Measurements from ENCODE around the gene USP1. TPM values are rescaled to one million over a fixed set of nuclear protein-coding genes. Genes with fewer than 3 reads are reported as not detected.

The USP1 gene
- total RNA-seq, 1 donor from 2014 or later, result 43.2 TPM

DNA sequence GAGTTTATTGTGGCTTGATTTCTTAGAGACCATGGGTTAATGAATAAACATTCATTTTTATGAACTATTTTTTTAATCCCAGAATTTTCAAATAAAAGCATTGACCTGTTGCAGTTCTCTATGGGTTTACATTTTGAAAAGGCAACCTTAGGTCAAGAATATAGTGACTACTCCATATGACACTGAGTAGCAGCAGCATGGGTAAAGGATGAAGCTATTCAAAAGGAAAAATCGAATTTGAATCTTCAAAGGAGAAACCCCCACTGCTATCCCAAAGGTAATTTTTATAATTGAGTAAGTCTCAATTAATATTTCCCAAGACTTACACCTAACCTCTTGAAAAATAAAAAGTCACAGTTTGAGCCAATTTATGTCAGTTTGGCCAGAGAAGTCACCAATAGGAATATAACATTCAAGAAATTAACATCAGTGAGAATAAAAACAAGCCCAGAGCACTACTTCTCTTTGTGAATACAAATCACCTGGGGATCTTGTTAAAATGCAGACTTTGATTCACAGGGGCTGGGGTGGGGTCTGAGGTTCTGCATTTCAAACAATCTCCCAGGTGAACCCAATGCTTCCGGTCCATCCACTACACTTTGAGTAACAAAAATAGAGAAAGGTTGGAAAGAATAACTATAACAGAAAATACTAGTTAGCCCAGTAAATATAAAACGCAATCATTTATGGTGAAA is 39.8 kb downstream of the USP1 start:
- no peak for DNase-seq (ENCODE audit: low read depth)
- H3K4me3 ChIP-seq (ENCODE audit: low read depth, low read length), result no peak overlapping the region
- TF ChIP-seq, protein P1, sequence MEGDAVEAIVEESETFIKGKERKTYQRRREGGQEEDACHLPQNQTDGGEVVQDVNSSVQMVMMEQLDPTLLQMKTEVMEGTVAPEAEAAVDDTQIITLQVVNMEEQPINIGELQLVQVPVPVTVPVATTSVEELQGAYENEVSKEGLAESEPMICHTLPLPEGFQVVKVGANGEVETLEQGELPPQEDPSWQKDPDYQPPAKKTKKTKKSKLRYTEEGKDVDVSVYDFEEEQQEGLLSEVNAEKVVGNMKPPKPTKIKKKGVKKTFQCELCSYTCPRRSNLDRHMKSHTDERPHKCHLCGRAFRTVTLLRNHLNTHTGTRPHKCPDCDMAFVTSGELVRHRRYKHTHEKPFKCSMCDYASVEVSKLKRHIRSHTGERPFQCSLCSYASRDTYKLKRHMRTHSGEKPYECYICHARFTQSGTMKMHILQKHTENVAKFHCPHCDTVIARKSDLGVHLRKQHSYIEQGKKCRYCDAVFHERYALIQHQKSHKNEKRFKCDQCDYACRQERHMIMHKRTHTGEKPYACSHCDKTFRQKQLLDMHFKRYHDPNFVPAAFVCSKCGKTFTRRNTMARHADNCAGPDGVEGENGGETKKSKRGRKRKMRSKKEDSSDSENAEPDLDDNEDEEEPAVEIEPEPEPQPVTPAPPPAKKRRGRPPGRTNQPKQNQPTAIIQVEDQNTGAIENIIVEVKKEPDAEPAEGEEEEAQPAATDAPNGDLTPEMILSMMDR (conservative IDR thresholded peaks at IDR 0.05; ENCODE audit: low read depth, low read length), result no peak

DNA sequence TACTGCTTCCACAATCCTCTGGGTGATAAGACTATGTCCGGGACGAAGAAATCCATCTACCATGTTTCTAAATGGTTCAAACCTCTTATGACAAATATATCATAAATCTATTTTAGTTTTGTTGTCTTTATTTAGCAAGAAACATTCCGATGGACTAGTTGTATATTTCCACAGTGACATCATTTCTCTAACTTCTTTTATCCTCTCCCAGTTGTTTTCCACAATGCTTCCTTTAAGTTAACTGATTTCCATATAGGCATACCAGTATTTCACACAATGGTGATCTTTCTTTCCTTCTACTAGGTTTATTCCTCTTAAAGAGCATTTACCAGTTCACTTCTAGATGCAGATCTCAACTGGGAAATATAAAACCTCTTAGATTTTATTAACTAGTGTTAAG is 44.8 kb downstream of the USP1 start:
- TF ChIP-seq, protein P1 (conservative IDR thresholded peaks at IDR 0.05; ENCODE audit: low read depth, low read length), result no peak
- H3K4me3 ChIP-seq (ENCODE audit: low read depth, low read length), result no peak overlapping the region
- no peak for DNase-seq (ENCODE audit: low read depth)

- no peak for DNase-seq (ENCODE audit: low read depth)
- H3K4me3 ChIP-seq (ENCODE audit: low read depth, low read length), result no peak overlapping the region
- TF ChIP-seq, protein P1 (conservative IDR thresholded peaks at IDR 0.05; ENCODE audit: low read depth, low read length), result no peak
Observed at GRCh38 chr1:62484824-62485468, 48.1 kb downstream of the USP1 start.

DNA sequence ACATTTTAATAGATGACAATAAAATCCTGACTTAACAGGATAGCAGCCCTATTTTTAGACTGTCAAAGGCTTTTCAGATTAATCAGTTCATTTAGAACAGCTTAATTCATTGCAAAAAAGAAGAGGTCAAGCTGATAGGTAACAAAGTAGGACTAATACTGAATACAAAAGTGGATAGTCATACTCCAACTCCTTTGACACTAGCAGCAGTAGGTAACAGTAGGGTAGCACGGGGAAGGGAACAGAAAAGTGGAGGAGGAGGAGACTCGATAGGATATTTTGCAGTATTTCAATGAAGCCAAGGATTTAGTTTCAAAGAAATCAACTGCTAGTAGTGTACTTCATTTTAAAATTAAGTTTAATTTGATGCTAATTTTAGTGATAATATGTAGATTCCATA is 51.1 kb downstream of the USP1 start:
- TF ChIP-seq, protein P1 (conservative IDR thresholded peaks at IDR 0.05; ENCODE audit: low read depth, low read length), result no peak
- no peak overlapping the region for H3K4me3 ChIP-seq (ENCODE audit: low read depth, low read length)
- no peak for DNase-seq (ENCODE audit: low read depth)

DNA sequence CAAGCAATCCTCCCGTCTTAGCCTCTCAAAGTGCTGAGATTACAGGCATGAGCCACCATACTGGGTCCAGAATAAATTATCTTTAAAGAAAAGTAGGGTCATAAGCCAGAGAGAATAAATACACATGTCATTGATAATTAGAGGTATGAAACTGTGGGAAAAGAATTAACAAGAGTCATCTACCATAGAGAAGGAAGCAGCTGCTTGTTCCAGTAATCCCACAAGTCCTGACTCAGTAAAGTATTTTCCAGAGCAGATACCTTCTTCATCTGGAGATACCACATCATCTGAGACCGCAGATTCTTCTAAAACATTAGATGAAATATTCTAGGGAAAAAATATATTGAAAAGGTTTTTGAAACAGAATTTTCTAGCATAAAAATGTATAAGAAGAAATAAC is 55.7 kb downstream of the USP1 start:
- no peak for DNase-seq (ENCODE audit: low read depth)
- TF ChIP-seq, protein P1 (conservative IDR thresholded peaks at IDR 0.05; ENCODE audit: low read depth, low read length), result no peak

GRCh38 chr1:62493656-62494055 is 56.8 kb downstream of the USP1 start:
- TF ChIP-seq, protein P1 (conservative IDR thresholded peaks at IDR 0.05; ENCODE audit: low read depth, low read length), result no peak
- H3K4me3 ChIP-seq (ENCODE audit: low read depth, low read length), result no peak overlapping the region
- no peak for DNase-seq (ENCODE audit: low read depth)

More for the DNA sequence above, 55.7 kb downstream of the USP1 start:
- no peak overlapping the region for H3K4me3 ChIP-seq (ENCODE audit: low read depth, low read length)

DNA sequence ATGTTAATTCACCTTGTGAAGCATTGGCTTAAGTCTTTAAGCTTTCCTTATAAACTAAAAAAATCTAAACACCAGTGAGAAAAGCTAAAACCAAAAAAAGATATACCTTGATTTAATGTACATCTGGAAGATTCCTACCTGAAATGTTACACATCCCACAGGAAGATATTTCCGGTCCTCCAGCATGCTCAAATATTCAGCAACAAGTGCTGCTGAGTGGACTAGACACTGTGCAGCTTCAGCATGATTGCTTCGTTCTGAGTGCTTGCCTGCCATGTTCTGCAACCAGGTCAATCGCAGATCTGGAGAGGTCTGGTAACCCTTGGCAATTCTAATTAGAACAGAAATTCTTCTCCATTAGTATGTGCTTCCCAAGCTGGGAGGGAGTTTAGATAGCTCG is 57.3 kb downstream of the USP1 start:
- no peak overlapping the region for H3K4me3 ChIP-seq (ENCODE audit: low read depth, low read length)
- DNase-seq (ENCODE audit: low read depth), result no peak
- TF ChIP-seq, protein P1 (conservative IDR thresholded peaks at IDR 0.05; ENCODE audit: low read depth, low read length), result no peak

Measured in epithelial cell of proximal tubule (primary cell).